SKM-1 (cell line): ENCODE results near the gene PRTN3.

Experiments
- DNase-seq: peaks from one replicate; lab custom pipeline; 2025; ENCODE audit not compliant: unreplicated experiment; lab: John Stamatoyannopoulos, UW

Gene PRTN3

DNA sequence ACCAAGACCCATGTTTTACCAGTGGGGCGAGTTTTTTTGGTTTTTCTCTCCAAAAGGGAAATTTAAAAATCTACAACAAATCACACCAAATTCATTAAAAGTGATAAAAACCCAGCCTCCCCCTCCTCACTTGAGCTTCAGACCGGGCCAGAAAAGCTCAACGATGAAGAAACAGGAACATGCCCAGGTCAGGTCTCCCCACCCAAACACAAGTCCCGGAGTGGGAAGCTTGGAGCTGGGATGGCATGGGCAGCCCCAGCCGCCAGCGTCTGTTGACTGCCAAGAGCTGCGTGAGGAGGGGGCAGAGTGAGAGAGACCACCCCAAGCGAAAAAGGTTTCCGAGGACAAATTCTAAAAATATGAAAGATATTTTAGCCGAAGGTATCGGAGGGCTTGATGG is 56.2 kb downstream of the PRTN3 start:
- no peak for DNase-seq

DNA sequence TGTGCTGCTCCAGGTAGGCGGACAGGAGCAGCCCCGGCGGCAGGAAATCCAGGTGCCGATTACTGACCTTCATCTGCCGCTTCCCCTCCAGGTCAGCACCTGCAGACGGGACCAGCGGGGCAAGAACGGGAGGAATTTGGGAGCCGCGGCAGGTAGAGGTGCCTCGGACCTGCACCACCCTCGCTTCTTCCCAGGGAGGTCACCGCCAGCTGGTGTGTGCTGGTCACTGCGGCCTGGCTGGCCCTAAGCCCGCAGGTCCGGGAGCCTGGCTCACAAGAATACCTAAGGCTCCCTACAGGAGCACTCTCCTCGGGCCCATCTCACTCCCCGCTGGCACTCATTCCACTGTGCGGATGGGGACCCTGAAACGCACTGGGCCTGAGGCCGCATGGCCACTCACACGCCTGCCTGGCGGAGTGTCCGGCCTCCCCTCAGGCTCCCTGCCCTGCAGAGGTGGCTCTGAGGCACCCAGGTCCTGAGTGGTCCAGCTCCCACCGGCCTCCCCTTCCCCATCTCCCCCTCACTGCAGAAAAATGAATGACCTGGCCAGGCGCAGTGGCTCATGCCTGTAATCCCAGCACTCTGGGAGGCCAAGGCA is 56.7 kb downstream of the PRTN3 start:
- DNase-seq = no peak
